Activated CD4-positive, CD25-positive, alpha-beta regulatory T cell treated with anti-CD3 and anti-CD28 coated beads, Interleukin-2, amount 50 U/mL, for 24 hours (primary cell): ENCODE data around the gene CALD1.

ENCODE experiments used
- ATAC-seq, 2 donors: fragments of 150-1000 bp; cut with Tn5 transposase; one replicate each; pipeline ENCODE4 v1.10.0; 2021; ENCODE audit warnings: mild to moderate bottlenecking in 1 of 2, moderate library complexity in 1 of 2

CALD1 gene

DNA sequence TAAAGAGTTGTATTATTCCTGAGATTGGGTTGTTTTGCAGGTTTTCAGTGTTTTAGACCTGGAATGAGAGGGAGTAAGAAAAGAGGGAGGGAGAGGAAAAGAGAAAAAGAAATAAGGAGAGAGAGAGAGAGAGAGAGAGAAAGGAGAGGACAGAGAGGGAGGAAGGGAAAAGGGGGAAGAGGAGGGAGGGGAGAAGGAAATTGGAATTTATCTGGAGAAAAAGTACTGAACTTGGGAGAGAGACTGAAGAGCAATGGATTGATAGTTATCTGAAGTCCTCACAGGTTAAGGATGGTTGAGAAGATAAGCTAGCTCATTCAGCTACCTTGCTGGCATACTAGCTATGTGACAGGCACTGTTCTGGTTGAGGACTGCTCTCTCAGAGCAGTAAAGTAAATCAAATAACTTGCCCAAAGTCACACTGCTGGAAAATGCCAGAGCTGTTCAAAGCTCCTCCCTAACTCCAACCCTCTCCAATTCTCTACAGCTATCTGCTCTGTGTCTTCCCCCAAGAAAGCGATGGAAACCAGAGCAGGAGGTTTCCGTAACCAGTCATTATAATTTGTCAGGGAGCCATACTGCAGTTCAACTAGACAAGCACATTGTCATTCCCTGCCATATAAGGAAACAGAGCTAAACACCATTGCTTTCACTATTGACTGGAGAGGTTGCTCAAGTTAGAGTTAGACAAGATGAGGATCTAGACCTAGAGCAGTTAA, 10.7 kb downstream of the CALD1 start:
- ATAC-seq, result no peak

DNA sequence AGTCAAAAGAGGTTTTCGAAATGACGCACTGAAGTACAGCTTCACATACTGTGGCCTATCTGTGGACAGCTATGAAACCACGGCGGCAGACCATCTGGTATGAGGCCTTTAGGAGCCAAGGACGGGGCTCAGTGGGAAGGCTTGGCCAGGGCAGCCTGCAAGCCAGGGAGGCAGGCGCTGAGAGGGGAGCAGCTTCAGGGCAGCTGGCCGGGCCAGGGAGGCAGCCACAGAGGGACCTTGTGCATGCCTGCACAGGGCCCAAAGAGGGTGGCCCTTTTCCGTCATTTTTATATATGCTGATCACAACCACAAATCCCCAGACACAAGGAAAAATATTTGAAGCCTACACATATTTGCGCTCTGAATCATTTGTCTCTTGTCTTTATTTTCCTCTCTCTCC, 13.5 kb downstream of the CALD1 start:
- ATAC-seq, result no peak

DNA sequence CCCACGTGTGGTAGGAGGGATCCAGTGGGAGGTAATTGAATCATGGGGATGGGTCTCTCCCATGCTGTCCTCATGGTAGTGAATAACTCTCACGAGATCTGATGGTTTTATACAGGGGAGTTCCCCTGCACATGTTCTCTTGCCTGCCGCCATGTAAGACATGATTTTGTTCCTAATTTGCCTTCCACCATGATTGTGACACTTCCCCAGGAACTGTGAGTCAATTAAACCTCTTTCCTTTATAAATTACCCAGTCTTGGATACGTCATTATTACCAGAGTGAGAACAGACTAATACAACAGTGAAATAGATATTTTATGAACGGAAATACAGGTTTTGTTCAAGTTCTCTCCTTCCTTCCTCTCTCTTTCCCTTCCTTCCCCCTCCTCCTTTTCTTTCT, 15.8 kb downstream of the CALD1 start:
- ATAC-seq, result no peak

DNA sequence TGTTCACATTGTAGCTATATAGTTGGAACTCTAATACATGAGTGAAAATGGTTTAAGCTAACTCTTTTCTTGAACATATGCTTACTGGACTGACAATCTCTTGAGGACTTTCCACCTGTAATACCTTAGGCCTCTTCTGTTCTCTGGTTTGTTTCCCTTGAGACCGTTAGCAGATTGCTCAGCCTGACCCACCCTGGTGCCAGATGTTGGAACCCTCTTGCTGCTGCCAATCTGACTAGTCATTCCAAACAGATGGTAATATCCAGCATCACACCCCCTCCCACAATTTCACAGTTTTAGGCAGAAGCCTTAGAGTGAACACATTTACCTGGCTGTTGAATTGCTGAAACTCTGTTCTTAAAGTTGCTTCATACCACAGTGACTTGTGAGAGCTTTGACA, 18.7 kb downstream of the CALD1 start:
- ATAC-seq, result no peak

DNA sequence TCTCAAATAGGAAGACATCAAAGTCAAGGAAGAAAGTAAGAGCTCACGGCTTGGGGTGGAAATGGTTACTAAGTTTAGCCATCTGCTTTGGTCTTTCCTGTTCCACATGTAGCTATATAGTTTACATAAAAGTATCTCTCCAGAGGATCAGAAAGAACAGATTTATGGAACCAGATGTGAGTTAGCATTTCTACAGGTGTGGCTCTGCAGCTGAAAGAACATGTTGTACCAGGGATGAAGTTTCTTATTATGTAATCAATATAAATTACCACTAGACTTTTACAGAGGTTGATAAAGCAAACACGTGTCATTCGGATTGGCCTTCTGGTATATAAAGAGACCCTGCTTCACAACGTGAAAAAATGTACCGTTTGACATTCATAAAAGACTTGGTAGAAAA, 19.9 kb downstream of the CALD1 start:
- no peak for ATAC-seq

DNA sequence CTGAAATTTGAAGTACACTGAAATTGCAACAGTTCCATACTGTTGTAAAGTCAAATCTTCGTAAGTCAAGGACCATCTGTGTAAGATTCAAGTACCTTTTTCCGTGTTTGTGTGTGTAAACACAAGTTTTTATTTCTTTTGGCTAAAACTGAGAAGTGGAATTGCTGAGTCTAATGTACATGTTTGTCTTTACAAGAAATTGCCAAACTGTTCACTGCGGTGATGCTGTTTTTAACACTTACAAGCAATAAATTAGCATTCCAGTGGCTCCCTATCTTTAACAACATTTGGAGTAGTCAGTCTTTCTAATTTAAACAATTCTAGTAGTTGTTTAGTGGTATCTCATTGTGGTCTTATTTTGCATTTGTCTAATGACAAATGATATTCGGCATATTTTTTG, 23.3 kb downstream of the CALD1 start:
- no peak for ATAC-seq

DNA sequence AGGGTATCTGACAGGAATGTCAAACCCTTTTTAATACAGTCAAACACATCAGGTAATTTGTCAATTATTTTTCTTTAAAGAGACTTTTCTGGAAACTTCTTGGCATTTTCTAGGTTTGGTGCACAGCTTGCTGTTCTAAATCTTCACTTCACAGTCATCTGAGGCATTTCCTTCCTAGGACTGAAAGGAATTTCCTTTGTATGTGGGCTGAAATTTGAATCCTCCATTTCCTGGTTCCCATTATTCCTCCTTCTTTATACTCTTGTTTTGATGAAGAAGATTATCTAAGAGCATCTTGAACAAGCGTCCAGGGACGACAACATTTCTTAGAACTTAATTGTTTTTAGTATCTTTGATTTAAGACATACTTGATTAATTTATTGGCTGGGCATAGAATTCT, 24.9 kb downstream of the CALD1 start:
- no peak for ATAC-seq

DNA sequence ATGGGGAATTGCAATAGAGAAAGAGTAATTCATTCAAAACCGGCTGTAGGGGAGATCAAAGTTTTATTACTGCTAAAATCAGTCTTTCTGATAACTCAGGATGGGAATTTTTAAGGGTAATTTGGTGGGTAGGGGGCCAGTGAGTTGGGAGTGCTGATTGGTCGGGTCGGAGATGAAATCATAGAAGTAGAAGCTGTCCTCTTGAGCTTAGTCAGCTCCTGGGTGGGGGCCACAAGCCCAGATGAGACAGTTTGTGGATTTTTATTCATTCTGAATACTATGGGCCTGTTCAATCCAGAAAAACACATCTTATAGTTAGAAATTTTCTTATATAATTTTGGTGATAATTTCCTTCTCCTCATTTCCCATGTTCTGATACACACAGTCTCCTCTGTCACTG, 25.4 kb downstream of the CALD1 start:
- no peak for ATAC-seq

DNA sequence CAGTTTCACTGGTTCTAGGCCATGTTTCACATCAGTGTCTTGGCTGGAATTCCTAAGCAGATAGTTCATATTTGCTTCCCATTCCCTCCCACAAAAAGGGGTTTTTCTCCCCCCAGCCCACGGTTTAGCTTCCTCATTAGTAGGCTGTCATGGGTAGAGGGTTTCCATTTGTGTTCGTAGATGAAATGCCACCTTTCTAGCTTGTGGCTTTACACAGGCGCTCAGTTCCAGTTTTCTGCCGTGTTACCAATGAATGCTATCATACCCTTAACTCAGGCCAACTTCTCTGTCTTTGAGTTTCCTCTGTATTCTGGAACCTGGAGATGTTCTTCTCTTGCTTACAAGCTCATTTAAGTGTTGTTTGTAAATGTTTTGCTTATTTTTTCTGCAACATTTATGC, 26.8 kb downstream of the CALD1 start:
- no peak for ATAC-seq

DNA sequence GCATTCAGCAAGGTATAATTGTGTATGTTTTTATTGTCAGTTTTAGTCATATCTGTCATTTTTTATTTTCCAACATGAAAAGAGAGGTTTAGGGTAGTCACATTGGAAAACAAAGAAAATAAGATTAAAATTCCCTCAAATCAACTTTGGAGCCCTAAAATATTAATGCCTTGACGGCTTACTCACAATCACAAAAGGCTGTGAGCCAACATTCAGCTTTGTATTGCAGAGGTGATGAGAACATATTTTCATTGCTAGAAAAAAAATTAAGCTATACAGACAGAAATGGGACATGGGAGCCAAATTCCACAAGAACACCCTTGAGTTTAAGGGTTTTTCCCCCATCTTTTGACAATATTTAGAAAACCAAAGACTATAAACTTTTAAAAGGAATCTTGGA, 30.2 kb downstream of the CALD1 start:
- no peak for ATAC-seq

DNA sequence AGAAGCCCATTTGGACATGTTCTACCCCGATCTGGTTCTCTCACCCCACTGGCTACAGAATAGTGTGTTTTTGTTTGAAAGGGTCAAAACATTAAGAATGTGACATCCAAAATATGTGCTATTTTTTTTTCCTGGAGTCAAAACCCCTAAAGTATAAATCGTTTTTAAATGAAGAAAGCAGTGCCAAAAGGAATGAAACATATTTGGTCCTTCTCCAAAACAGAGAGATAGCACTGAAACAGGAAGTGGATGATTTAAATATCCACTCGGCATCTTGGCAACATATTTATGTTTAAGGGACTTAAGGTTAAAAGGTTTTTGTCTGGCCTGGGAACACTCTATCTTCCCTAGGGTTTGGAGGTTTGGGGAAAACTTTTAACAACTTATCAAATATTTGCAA, 32.3 kb downstream of the CALD1 start:
- no peak for ATAC-seq

DNA sequence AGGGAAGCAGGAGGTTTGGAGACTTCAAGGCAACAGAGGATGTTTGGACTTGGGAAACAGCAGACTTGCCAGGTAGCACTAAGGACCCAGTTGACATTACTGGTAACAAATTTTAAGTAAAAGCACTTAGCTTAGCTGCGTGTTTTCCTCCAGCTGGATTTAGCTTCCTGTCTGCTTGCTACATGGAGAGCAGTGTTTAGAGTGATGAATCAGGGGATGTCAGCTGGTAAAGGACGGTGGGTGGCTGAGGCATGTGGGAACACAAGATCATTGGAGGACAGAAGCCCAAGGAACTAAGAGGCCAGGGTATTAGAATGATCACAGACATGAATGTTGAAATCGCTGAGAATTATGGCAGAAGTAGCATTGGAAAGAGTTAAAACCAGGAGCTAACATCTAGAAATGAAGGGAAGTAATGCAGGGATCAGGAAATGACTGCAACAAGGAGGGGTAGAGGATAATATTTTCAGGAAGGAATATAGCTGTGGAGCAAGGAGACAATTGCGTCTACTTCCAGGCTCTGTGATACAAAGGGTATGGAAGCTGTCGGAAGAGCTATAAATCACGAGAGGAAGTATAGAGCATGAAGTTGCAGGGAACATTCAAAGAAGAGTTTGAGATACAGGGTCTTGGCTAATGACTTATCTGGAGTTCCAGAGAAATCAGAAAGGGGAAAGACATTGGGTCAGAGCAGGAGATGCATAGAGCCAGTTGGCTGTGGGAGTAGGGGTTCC, 34.4 kb downstream of the CALD1 start:
- ATAC-seq, result no peak

DNA sequence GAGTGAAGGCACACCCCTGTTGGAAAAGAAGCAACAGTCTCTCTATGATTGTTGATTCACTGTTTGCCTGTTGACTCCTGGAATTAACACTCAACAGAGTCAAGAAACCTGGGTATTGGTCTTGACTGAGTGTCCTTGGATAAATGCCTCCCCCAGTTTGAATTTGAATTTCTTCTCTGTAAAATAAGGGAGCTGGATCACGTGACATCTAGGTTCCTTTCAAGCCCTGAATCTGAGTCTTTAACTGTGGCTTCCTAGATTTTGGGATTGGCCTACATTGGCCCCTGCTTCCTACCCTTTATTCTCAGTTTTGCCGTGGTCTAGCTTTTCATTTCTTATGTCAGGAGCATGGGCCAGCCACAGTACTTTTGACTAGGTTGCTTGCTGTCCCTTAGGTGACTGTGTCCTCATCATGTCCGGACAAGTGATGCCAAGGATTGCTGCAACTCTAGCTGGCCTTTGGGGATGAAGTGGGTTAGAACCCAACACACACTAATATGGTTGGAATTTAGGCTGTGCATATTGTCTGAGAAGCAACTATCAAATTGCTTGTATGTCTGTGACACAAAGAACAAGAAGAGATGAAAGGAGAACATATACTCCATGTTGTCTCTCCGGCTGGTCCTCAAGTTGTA, 35.4 kb downstream of the CALD1 start:
- ATAC-seq, result no peak

DNA sequence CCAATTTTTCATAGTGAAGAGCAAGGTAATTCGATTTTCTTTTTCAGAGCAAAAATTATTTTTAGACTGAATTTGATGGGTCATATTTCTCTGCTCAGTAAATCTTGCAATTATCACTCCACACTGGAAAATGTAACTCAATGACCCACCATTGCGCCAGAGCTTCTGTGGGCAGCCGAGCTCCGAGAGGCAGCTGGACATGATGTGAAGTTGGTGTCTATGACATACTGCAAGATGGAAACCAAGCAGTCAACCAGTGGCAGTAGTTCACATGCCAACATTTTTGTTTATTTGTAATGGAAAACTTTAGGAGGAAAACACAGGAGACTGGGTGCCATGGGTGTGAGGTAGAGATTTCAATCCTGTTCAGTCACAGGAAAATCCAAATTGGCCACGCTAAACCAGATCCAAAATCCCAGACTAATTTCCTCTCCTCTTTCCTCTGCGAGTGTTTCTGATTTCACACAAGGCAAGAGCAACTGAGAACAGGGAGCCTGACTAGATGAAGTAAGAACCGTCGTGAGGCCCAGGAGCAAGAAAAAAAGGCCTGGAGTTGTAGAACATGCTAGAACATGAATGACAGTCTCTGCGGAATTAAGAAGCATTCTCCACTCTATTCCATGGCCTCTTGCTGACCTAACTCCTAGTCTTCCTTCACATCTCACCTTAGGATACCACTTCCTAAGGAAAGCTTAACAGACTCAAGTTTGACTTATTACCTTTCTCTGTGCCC, 39.3 kb downstream of the CALD1 start:
- ATAC-seq, result no peak

DNA sequence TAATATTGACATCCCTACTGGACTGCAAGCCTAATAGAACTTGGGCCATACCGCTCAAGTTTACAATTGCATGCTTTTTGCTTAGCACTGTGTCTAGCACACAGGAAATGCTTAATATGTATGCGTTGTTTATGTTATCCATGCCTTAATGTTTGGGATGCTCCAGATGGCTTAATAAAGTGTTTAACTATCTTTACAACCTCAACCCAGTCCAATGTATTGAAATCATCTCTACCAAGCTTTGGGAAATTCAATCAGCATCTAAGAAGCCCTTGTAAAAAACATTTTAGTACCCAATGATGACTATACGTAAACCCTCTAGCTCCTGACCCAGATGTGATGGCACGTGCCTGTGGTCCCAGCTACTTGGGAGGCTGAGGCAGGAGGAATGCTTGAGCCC, 40.0 kb downstream of the CALD1 start:
- no peak for ATAC-seq

DNA sequence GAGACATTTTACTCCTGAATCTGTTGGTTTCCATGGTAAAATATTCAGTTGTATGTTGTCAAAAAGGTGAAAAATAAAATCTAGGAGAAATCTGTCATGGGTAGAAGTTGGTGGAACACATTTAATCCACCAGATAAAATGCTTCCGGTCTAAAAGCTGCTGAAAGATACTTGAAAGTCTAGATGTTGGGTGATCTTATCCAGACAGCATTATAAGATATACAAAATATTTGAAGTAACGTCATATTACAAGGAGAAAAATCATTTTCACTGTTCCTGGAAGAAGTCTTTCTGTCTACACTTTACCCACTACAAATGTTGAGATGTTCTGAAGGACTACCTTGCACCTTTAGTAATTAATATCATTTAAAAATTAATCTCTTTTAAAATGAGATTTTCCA, 40.9 kb downstream of the CALD1 start:
- no peak for ATAC-seq

DNA sequence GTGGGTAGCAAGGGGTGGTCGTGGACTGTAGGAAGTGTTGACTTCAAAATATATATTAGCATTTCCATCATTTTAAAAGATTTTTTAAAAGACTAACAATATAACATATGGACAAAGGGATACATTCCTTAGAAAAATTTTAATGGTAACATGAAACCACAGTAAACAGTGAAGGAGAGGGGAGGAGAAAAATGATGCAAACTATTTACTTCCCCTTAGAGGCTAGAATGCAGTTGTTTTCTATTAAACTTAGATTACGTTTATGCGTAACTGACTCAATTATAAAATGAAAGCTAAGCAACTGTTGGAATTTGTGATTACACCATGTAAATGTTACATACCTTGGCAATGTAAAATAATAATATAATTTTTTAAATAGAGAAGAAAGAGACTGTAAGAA, 41.3 kb downstream of the CALD1 start:
- no peak for ATAC-seq

DNA sequence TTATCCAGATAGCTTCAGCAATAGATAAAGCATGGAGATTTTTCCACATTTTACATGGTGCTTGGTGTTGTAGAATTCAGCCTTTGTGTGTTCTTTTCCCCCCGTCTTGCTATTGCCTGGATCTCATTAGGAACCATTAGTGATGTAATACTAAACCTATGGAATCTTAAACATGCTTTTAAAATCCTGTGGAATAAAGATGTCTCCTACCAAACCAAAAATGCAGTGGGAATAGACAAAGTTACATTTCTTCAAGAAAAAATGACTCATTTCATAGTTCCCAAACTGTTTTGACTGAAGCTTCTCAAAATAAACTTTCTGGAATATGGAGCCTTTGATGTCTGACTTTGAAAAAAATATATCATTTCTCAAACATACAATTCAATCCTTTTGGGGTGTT, 44.0 kb downstream of the CALD1 start:
- ATAC-seq, result no peak

DNA sequence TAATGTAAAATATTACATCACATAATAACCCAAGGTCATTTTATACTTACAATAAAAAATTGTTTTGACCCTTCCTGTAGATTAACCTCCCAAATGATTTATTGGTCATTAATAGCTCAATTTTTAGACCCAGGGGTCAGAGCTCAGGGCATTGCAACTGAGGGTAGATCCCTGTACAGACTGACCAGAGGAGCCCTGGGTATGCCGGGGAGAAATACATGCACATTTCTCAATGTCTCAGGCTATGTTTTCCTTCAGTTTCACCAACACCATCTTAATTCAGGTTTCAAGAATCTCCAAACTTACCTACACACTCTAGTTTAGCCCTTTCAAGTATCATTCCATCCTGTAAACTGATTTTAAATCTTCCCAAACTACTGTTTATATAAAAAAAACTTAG, 46.2 kb downstream of the CALD1 start:
- ATAC-seq, result no peak

DNA sequence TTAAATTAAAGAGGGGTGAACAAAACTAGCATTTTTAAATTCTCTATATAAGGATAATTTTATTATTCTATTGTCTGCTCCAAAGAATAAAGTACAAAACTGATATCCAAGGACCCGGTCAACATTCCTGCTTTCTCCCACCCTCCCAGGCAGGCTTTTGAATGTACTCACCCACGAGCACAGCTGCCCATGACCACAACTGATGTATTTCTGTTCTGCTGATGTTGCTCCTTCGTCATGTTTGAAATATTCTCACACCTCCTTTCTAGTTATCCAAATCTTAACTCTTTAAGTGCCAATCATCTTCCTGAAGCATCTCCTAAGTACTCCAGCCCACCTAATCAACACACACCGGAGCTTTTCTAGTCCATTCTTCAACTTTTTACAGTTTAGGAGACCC, 46.7 kb downstream of the CALD1 start:
- ATAC-seq, result no peak

DNA sequence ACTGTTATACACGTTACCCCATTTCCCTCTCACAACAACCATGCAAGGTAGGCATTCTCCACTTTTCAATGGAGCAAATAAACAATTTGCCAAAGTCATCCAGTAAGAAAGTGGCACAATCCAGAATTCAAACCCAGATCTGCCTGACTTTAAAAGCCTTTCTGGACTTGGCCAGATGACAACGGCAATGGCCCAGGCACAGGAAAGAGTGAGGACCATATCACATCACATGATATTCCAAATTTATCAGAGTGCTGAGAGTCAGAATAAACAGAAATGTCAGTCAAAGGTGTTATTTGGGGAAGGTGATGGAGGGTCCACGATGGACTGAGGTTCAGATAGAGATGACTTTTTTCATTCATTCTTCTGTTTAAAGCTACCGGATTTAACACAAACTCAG, 48.0 kb downstream of the CALD1 start:
- ATAC-seq, result no peak

DNA sequence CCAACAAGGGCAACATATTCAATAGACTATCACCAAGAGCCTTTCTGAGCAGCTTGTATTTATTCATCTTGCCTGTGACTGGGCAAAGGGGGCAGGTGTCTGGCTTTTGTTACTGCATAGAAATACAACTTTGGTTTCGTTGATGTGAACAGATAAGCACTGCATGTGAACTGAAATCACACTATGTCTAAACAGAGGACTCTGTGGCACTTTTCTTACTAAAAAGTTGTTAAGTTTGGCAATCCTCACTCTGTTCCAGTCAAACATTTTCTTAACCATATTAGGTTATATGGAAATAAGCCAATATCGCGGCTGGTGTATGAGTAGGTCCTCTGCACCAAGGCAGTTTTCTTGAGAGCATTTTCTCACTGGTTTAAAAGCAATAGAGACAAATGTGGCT, 48.5 kb downstream of the CALD1 start:
- ATAC-seq, result no peak

DNA sequence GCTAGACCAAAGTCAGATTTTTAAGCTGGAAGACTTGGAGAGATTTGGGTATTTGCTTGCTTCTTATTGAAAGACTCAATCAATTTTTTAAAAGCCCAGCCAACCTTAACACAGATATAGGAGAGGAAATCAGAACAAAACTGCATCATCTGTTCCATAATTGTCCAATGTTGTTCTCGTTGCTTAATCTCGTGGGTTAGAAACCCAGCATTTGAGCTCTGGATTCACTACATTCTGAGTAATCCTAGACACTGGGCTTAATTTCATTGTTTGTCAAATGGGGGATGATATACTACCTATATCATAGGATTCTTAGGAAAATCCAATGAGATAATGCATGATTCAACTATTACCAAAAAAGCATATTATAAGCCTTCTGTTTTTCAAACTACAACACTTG, 48.9 kb downstream of the CALD1 start:
- no peak for ATAC-seq
